Parathyroid adenoma (tissue), 2 donors: Measurements from ENCODE around the gene FAAP100.

ENCODE experiments used
- H2AFZ ChIP-seq: fragments of 300-600 bp; sonication (generic); one replicate; pipeline ENCODE4 v1.7.0; 2017; ENCODE audit warnings: antibody characterized with exemption, mild to moderate bottlenecking
- H3K27ac ChIP-seq: fragments of 300-600 bp; sonication (generic); one replicate; pipeline ENCODE4 v1.7.0; 2017
- H3K27me3 ChIP-seq: fragments of 300-600 bp; sonication (generic); one replicate; pipeline ENCODE4 v1.7.0; 2017; ENCODE audit warnings: low read length; ENCODE audit not compliant: control insufficient read depth, insufficient read depth
- H3K36me3 ChIP-seq: fragments of 300-600 bp; sonication (generic); one replicate; pipeline ENCODE4 v1.7.0; 2017; ENCODE audit warnings: low read length; ENCODE audit not compliant: control insufficient read depth, insufficient read depth
- H3K4me1 ChIP-seq: fragments of 300-600 bp; sonication (generic); one replicate; pipeline ENCODE4 v1.7.0; 2017; ENCODE audit warnings: control low read depth
- H3K4me2 ChIP-seq: fragments of 300-600 bp; sonication (generic); one replicate; pipeline ENCODE4 v1.7.0; 2017; ENCODE audit warnings: low read length
- H3K4me3 ChIP-seq: fragments of 300-600 bp; sonication (generic); one replicate; pipeline ENCODE4 v1.7.0; 2017; ENCODE audit warnings: low read depth, low read length
- H3K79me2 ChIP-seq: fragments of 300-600 bp; sonication (generic); one replicate; pipeline ENCODE4 v1.7.0; 2017; ENCODE audit warnings: control low read depth
- H3K9ac ChIP-seq: fragments of 300-600 bp; sonication (generic); one replicate; pipeline ENCODE4 v1.7.0; 2017; ENCODE audit warnings: mild to moderate bottlenecking
- H3K9me3 ChIP-seq: fragments of 300-600 bp; sonication (generic); one replicate; pipeline ENCODE4 v1.7.0; 2017; ENCODE audit warnings: low read length; ENCODE audit not compliant: control insufficient read depth
- CTCF ChIP-seq: fragments of 300-600 bp; sonication (generic); IDR thresholded peaks from one replicate; pipeline ENCODE4 v1.7.0; 2017; ENCODE audit warnings: antibody characterized with exemption, mild to moderate bottlenecking
- donor health status: primary hyperparathyroidism.

Gene FAAP100

GRCh38 chr17:81579821-81580321, 27.7 kb upstream of the FAAP100 start:
- Histone ChIP-seq H3K4me1 (no peaks in the 10 kb centered on the region), H3K36me3 (no peaks in the 10 kb centered on the region), H3K27me3 (no peaks in the 10 kb centered on the region), H3K79me2 (peaks cover 59% of the 10 kb centered on the region), H3K9ac (no peak overlapping the region), H3K4me3 (no peak overlapping the region), H3K4me2 (no peak overlapping the region), H2AFZ (no peak overlapping the region), H3K27ac (no peak overlapping the region), H3K9me3 (no peaks in the 10 kb centered on the region)
- TF ChIP-seq CTCF = no peak

- H3K9ac ChIP-seq = no peak overlapping the region
- no peak overlapping the region for H2AFZ ChIP-seq
- no peaks in the 10 kb centered on the region for H3K9me3 ChIP-seq
- H3K4me2 ChIP-seq = no peak overlapping the region
- TF ChIP-seq CTCF = no peak
- H3K4me1 ChIP-seq = no peaks in the 10 kb centered on the region
- no peak overlapping the region for H3K27ac ChIP-seq
- no peaks in the 10 kb centered on the region for H3K27me3 ChIP-seq
- H3K4me3 ChIP-seq = no peak overlapping the region
- H3K79me2 ChIP-seq = peaks cover 59% of the 10 kb centered on the region
- H3K36me3 ChIP-seq = no peaks in the 10 kb centered on the region
Measured at GRCh38 chr17:81579298-81579697, 27.1 kb upstream of the FAAP100 start.

- no peak overlapping the region for H3K4me3 ChIP-seq
- H3K27me3 ChIP-seq = no peaks in the 10 kb centered on the region
- no peak overlapping the region for H3K4me2 ChIP-seq
- H3K9ac ChIP-seq = no peak overlapping the region
- no peaks in the 10 kb centered on the region for H3K9me3 ChIP-seq
- H3K4me1 ChIP-seq = no peaks in the 10 kb centered on the region
- H3K79me2 ChIP-seq = peaks cover 61% of the 10 kb centered on the region
- TF ChIP-seq CTCF = no peak
- H3K36me3 ChIP-seq = no peaks in the 10 kb centered on the region
- no peak overlapping the region for H3K27ac ChIP-seq
- H2AFZ ChIP-seq = no peak overlapping the region
Measured at GRCh38 chr17:81578561-81579225, 26.5 kb upstream of the FAAP100 start.

GRCh38 chr17:81578038-81578441, 25.9 kb upstream of the FAAP100 start:
- Histone ChIP-seq H3K4me1 (no peaks in the 10 kb centered on the region), H3K9me3 (no peaks in the 10 kb centered on the region), H3K27me3 (no peaks in the 10 kb centered on the region), H3K9ac (no peak overlapping the region), H3K4me3 (no peak overlapping the region), H2AFZ (no peak overlapping the region), H3K79me2 (peaks cover 56% of the 10 kb centered on the region), H3K36me3 (no peaks in the 10 kb centered on the region), H3K27ac (no peak overlapping the region), H3K4me2 (no peak overlapping the region)
- TF ChIP-seq CTCF = no peak
